ENCODE measurements around the gene COQ9. TPM values are rescaled to one million over a fixed set of nuclear protein-coding genes. Genes with fewer than 3 reads are reported as not detected.

COQ9 gene
- total RNA-seq, 1 donor from 2014 or later, result 34.1 TPM

DNA sequence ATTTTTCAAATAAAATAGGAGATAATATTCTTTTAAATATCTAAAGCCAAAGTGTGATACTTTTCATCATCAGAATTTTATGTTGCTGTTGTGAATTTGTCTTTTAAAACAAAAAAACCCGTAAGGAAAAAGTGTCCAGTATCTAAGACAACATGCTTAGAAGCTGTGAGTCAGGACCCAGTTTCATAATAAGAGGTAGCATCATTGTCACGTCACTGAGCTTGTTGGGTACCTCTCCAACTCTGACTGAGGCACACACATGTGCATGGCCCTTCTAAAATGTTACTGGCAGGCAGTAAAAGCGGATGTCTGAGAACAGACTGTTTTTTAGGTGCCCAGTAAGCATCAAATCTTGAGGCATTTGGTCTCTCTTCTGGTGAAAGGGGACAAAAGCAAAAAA lies 2.6 kb upstream of the COQ9 start:
- Mint-ChIP-seq H3K4me1 (peaks cover 19% of the 10 kb centered on the region), H3K4me3 (peak overlapping the region; percentile 28), H3K27ac (no peak overlapping the region), H3K36me3 (ENCODE audit: low read depth) (peaks cover 24% of the 10 kb centered on the region), H3K9me3 (peaks cover 9% of the 10 kb centered on the region), H3K27me3 (no peaks in the 10 kb centered on the region)
- intact Hi-C loops (cut with micrococcal nuclease), result loop anchor here (5.0 to 10.0 kb wide), 2 partner anchors 680 to 1288 kb away; partner anchors contain the start of genes CFAP20 and GOT2
- ATAC-seq (ENCODE audit: low read depth) (no peak), DNase-seq (no peak)
- TF ChIP-seq, protein P1, sequence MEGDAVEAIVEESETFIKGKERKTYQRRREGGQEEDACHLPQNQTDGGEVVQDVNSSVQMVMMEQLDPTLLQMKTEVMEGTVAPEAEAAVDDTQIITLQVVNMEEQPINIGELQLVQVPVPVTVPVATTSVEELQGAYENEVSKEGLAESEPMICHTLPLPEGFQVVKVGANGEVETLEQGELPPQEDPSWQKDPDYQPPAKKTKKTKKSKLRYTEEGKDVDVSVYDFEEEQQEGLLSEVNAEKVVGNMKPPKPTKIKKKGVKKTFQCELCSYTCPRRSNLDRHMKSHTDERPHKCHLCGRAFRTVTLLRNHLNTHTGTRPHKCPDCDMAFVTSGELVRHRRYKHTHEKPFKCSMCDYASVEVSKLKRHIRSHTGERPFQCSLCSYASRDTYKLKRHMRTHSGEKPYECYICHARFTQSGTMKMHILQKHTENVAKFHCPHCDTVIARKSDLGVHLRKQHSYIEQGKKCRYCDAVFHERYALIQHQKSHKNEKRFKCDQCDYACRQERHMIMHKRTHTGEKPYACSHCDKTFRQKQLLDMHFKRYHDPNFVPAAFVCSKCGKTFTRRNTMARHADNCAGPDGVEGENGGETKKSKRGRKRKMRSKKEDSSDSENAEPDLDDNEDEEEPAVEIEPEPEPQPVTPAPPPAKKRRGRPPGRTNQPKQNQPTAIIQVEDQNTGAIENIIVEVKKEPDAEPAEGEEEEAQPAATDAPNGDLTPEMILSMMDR (IDR thresholded peaks at IDR 0.05), result no peak
- ChIA-PET POLR2A (interaction anchor here (0.6 kb wide), 1 partner anchor 259 kb away, joined by 3 read pairs; the partner anchor contains the start of genes PSME3IP1 and RSPRY1), CTCF (interaction anchor here (1.4 kb wide), 1 partner anchor 28 kb away, joined by 3 read pairs; no protein-coding TSS in a partner anchor)

DNA sequence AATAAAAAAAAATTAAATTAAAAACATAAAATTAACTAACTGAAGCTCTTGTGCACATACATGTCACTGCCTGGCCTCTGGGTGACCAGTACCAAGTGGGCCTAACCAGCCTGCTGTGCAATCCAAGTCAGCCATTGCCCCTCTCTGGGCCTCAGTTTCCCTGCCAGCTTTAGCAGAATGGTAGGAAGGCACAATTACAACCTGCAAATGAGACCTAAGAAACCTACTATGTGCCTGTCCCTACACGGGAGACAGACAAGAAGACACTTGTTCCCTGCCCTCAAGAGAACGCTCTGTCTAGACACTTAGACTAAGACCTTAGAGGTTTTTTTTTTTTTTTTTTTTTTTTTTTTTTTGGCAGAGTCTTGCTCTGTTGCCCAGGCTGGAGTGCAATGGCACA lies 1.8 kb upstream of the COQ9 start:
- no peaks in the 10 kb centered on the region for H3K27me3 Mint-ChIP-seq
- CTCF ChIA-PET, result interaction anchor here (2.8 kb wide), 1 partner anchor 17 kb away, joined by 15 read pairs; the partner anchor contains the start of gene POLR2C
- no peak overlapping the region for H3K27ac Mint-ChIP-seq
- ATAC-seq (ENCODE audit: low read depth), result no peak
- DNase-seq, result no peak
- POLR2A ChIA-PET, result interaction anchor here (0.6 kb wide), 1 partner anchor 557 kb away, joined by 3 read pairs; no protein-coding TSS in a partner anchor
- peaks cover 2% of the 10 kb centered on the region for H3K9me3 Mint-ChIP-seq
- peaks cover 19% of the 10 kb centered on the region for H3K4me1 Mint-ChIP-seq
- H3K36me3 Mint-ChIP-seq (ENCODE audit: low read depth), result peaks cover 16% of the 10 kb centered on the region
- no peak overlapping the region for H3K4me3 Mint-ChIP-seq
- intact Hi-C loops (cut with micrococcal nuclease), result loop anchor here (5.0 to 10.0 kb wide), 2 partner anchors 679 to 1287 kb away; partner anchors contain the start of genes CFAP20 and GOT2
- TF ChIP-seq, protein P1 (IDR thresholded peaks at IDR 0.05), result no peak

DNA sequence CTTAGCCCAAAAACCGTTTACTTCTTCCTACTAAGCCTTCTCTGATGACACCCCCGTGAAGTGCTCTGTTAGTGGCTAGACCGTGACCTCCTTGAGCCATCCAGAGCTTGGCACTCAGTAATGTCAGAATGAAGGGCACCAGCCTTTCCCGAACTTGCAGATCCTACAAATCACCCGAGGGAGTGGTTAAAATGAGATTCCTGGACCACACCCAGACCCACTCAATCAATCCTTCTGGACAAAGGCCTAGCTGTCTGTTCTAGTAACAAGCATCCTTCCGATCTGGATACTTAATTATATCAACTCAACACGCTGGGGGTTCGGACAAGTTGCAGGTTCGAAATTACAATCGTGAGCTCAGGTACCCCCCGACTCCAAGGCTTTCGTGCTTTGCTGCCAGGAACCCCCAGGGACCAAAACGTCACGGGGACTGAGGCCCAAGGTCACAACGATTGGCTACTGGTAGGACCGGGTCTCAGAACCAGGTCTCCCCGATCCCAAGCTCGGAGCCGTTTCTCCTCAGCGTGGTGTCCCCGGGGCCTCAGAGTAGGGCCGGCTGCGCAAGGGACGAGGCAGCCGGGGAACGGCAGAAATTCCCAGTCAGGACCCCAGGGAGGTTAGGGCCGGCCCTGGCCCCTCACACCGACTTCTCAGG lies 621 bp upstream of the COQ9 start:
- Mint-ChIP-seq H3K9me3 (no peaks in the 10 kb centered on the region), H3K27me3 (no peaks in the 10 kb centered on the region), H3K4me3 (peak overlapping the region; percentile 91), H3K36me3 (ENCODE audit: low read depth) (peaks cover 13% of the 10 kb centered on the region), H3K4me1 (peaks cover 19% of the 10 kb centered on the region), H3K27ac (peak overlapping the region; percentile 84)
- ChIA-PET CTCF (interaction anchor here (1.0 to 2.8 kb wide), 5 partner anchors 14 to 147 kb away, joined by 3 to 15 read pairs (median 3); partner anchors contain the start of gene POLR2C), POLR2A (interaction anchor here (0.6 to 3.1 kb wide), 22 partner anchors 10 to 662 kb away, joined by 3 to 36 read pairs (median 4); partner anchors contain the start of genes ADGRG5, CCDC102A, KATNB1 and POLR2C)
- intact Hi-C loops (cut with micrococcal nuclease), result loop anchor here (1.0 to 10.0 kb wide), 6 partner anchors 16 to 1286 kb away; partner anchors contain the start of genes CFAP20, GOT2, KATNB1 and POLR2C
- peak; percentile 41 for ATAC-seq (ENCODE audit: low read depth)
- DNase-seq, result peak; percentile 48
- TF ChIP-seq, protein P1 (IDR thresholded peaks at IDR 0.05), result no peak

DNA sequence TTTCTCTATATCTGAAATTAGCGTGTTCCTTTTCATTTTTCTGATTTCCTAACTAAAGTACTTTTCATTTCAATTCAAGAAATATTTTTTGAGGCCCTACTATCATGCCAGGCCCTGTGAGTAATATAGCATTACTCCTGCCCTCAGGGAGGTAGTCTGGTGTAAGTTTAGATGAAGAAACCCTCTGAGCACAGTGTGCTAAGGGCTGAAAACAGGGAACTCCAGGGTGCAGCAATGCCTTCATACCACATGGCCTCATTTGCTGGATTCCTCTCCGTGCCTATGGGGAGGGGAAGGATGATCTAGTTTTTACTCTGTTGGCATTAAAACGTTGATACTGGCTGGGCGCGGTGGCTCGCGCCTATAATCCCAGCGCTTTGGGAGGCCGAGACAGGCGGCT lies 4.7 kb downstream of the COQ9 start:
- Mint-ChIP-seq H3K4me1 (peaks cover 6% of the 10 kb centered on the region), H3K27me3 (no peaks in the 10 kb centered on the region), H3K36me3 (ENCODE audit: low read depth) (peaks cover 54% of the 10 kb centered on the region), H3K4me3 (no peak overlapping the region), H3K9me3 (no peaks in the 10 kb centered on the region), H3K27ac (no peak overlapping the region)
- ChIA-PET POLR2A (no interaction called here), CTCF (no interaction called here)
- TF ChIP-seq, protein P1 (IDR thresholded peaks at IDR 0.05), result no peak
- ATAC-seq (ENCODE audit: low read depth), result no peak
- intact Hi-C loops (cut with micrococcal nuclease), result no loop called here
- DNase-seq, result no peak
